KMS-11 (cell line): ENCODE measurements around the gene SLFN12.

ENCODE experiments used
- H2AFZ ChIP-seq: fragments of 200-600 bp; sonication (generic); 2 replicates; pipeline ENCODE4 v1.6.1; 2016; ENCODE audit warnings: antibody characterized with exemption, mixed run types, low read depth
- H3K27ac ChIP-seq: fragments of 200-600 bp; sonication (generic); 2 replicates; pipeline ENCODE4 v1.6.1; 2016; ENCODE audit warnings: mild to moderate bottlenecking, mixed run types
- H3K27me3 ChIP-seq: fragments of 200-600 bp; sonication (generic); 2 replicates; pipeline ENCODE4 v1.6.1; 2017; ENCODE audit warnings: mild to moderate bottlenecking, low read depth, mixed run types, moderate library complexity; ENCODE audit not compliant: insufficient read depth
- H3K36me3 ChIP-seq: fragments of 200-600 bp; sonication (generic); 2 replicates; pipeline ENCODE4 v1.6.1; 2017; ENCODE audit warnings: mild to moderate bottlenecking, mixed run types; ENCODE audit not compliant: insufficient read depth
- H3K4me1 ChIP-seq: fragments of 200-600 bp; sonication (generic); 2 replicates; pipeline ENCODE4 v1.6.1; 2016; ENCODE audit warnings: mild to moderate bottlenecking, low read depth, mixed run types; ENCODE audit not compliant: poor library complexity, severe bottlenecking
- H3K4me2 ChIP-seq: fragments of 200-600 bp; sonication (generic); 2 replicates; pipeline ENCODE4 v1.7.0; 2016; ENCODE audit warnings: mild to moderate bottlenecking, mixed run types
- H3K4me3 ChIP-seq: fragments of 200-600 bp; sonication (generic); IDR thresholded peaks from 2 replicates; pipeline ENCODE4 v1.6.1; 2017; ENCODE audit warnings: low read depth, low read length, mixed read lengths; ENCODE audit not compliant: insufficient read depth
- H3K79me2 ChIP-seq: fragments of 200-600 bp; sonication (generic); 2 replicates; pipeline ENCODE4 v1.6.1; 2016; ENCODE audit warnings: low read depth, mixed run types; ENCODE audit not compliant: insufficient read depth
- H3K9ac ChIP-seq: fragments of 200-600 bp; sonication (generic); 2 replicates; pipeline ENCODE4 v1.6.1; 2016; ENCODE audit warnings: mild to moderate bottlenecking, mixed run types
- H4K20me1 ChIP-seq: fragments of 200-600 bp; sonication (generic); 2 replicates; pipeline ENCODE4 v1.6.1; 2016; ENCODE audit warnings: mild to moderate bottlenecking, mixed run types; ENCODE audit not compliant: insufficient read depth
- TF ChIP-seq, protein P1 (sequence below): fragments of 200-600 bp; sonication (generic); conservative IDR thresholded peaks from 2 replicates; pipeline ENCODE4 v1.6.1; 2017; ENCODE audit warnings: low read depth, mild to moderate bottlenecking, antibody characterized with exemption, low read length, moderate library complexity, mixed read lengths

SLFN12 gene

GRCh38 chr17:35432176-35433074 lies at the start of gene SLFN12:
SLFN12 (minus strand) TSS chr17:35432500; CDS start chr17:35423028, 9,472 bp downstream.
- Histone ChIP-seq H3K9ac (peak within 1 kb of the TSS; percentile 32; the same call in 1 of the 2 replicates), H3K4me1 (no peaks in the 10 kb centered on the region), H4K20me1 (no peaks in the 10 kb centered on the region), H3K4me3 (no peak within 1 kb of the TSS), H2AFZ (peak within 1 kb of the TSS; percentile 43; the same call in 1 of the 2 replicates), H3K4me2 (peak within 1 kb of the TSS; percentile 43), H3K27me3 (no peaks in the 10 kb centered on the region), H3K36me3 (no peaks in the 10 kb centered on the region), H3K79me2 (no peaks in the 10 kb centered on the region), H3K27ac (peak within 1 kb of the TSS; percentile 62)
- TF ChIP-seq, protein P1, sequence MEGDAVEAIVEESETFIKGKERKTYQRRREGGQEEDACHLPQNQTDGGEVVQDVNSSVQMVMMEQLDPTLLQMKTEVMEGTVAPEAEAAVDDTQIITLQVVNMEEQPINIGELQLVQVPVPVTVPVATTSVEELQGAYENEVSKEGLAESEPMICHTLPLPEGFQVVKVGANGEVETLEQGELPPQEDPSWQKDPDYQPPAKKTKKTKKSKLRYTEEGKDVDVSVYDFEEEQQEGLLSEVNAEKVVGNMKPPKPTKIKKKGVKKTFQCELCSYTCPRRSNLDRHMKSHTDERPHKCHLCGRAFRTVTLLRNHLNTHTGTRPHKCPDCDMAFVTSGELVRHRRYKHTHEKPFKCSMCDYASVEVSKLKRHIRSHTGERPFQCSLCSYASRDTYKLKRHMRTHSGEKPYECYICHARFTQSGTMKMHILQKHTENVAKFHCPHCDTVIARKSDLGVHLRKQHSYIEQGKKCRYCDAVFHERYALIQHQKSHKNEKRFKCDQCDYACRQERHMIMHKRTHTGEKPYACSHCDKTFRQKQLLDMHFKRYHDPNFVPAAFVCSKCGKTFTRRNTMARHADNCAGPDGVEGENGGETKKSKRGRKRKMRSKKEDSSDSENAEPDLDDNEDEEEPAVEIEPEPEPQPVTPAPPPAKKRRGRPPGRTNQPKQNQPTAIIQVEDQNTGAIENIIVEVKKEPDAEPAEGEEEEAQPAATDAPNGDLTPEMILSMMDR, result no peak

GRCh38 chr17:35479271-35479670 lies 47.0 kb upstream of the SLFN12 start:
- H3K36me3 ChIP-seq, result no peaks in the 10 kb centered on the region
- H3K9ac ChIP-seq, result no peak overlapping the region
- H3K4me2 ChIP-seq, result no peak overlapping the region
- H3K27ac ChIP-seq, result no peak overlapping the region
- H3K4me1 ChIP-seq, result no peaks in the 10 kb centered on the region
- no peak overlapping the region for H2AFZ ChIP-seq
- no peaks in the 10 kb centered on the region for H3K79me2 ChIP-seq
- H3K27me3 ChIP-seq, result no peaks in the 10 kb centered on the region
- H3K4me3 ChIP-seq, result no peak overlapping the region
- TF ChIP-seq, protein P1, result no peak
- H4K20me1 ChIP-seq, result no peaks in the 10 kb centered on the region

DNA sequence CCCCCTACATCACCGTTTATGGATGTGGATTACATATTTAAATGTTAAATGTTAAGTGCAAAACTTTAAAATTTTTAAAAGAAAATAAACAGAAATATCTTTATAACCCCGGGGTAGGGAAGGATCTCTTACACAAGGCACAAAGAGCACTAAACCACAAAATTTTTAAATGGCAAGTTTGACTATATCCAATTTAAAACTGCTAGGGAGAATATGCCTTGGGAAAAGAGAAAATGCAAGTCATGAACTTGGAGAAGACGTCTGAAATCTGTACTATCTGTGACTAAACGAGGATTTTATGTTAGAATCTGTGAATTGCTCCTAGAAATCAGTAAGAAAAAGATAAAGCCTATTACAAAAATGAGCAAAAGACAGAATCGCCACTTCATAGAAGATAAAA lies 44.9 kb upstream of the SLFN12 start:
- no peak overlapping the region for H2AFZ ChIP-seq

DNA sequence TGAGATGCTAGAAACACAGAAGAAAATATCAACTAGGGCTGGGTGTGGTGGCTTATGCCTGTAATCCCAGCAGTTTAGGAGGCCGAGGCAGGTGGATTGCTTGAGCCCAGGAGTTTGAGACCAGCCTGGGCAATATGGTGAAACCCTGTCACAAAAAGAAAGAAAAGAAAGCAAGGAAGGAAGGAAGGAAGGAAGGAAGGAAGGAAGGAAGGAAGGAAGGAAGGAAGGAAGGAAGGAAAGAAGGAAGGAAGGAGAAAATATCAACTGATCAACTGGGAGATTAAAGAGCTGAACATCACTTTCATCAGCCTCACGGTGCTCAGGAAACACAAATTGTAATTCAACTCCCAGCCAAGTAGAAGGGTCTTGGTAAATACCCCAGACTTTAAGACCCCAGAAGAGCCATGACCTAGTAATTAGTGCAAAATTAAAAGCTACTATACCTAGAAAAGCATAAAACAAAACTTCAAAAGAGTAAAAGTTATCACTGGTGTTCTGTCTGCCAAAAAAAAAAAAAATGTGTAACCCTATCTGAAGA lies 44.1 kb upstream of the SLFN12 start:
- Histone ChIP-seq H4K20me1 (no peaks in the 10 kb centered on the region), H2AFZ (no peak overlapping the region), H3K27me3 (no peaks in the 10 kb centered on the region), H3K79me2 (no peaks in the 10 kb centered on the region), H3K4me1 (no peaks in the 10 kb centered on the region), H3K36me3 (no peaks in the 10 kb centered on the region), H3K9ac (no peak overlapping the region), H3K4me2 (no peak overlapping the region), H3K4me3 (no peak overlapping the region), H3K27ac (no peak overlapping the region)
- TF ChIP-seq, protein P1, result no peak

More for the DNA sequence above, 44.9 kb upstream of the SLFN12 start:
- H4K20me1 ChIP-seq, result no peaks in the 10 kb centered on the region
- TF ChIP-seq, protein P1, result no peak
- H3K4me1 ChIP-seq, result no peaks in the 10 kb centered on the region
- no peak overlapping the region for H3K4me2 ChIP-seq
- no peaks in the 10 kb centered on the region for H3K36me3 ChIP-seq
- no peaks in the 10 kb centered on the region for H3K27me3 ChIP-seq
- H3K4me3 ChIP-seq, result no peak overlapping the region
- H3K79me2 ChIP-seq, result no peaks in the 10 kb centered on the region
- H3K27ac ChIP-seq, result no peak overlapping the region
- H3K9ac ChIP-seq, result no peak overlapping the region
